Nephron (organoid): ENCODE results near the gene FECH.
A peak's percentile ranks its signal among the peaks of the same experiment; 100 is the strongest.

Experiments used
- H3K27ac Mint-ChIP-seq, 3 experiments: 2 replicates each; pipeline ENCODE4 v1.8.0; 2020; ENCODE audit warnings: mixed read lengths in 3 of 3, mild to moderate bottlenecking in 2 of 3, moderate library complexity in 1 of 3
- H3K27me3 Mint-ChIP-seq: 2 replicates; pipeline ENCODE4 v1.8.0; 2021; ENCODE audit warnings: low read depth, mild to moderate bottlenecking, moderate library complexity, mixed read lengths
- H3K36me3 Mint-ChIP-seq: 2 replicates; pipeline ENCODE4 v1.8.0; 2020; ENCODE audit warnings: low read depth, mixed read lengths
- H3K4me1 Mint-ChIP-seq: 2 replicates; pipeline ENCODE4 v1.8.0; 2020; ENCODE audit warnings: mixed read lengths
- H3K4me3 Mint-ChIP-seq, 3 experiments: 2 replicates each; pipeline ENCODE4 v1.8.0; 2020; ENCODE audit warnings: mild to moderate bottlenecking in 3 of 3, mixed read lengths in 3 of 3, moderate library complexity in 2 of 3
- H3K9me3 Mint-ChIP-seq: 2 replicates; pipeline ENCODE4 v1.8.0; 2020; ENCODE audit warnings: mixed read lengths
- CTCF ChIP-seq, 3 experiments: fragments of 200-600 bp; sonication (generic); IDR thresholded peaks; one replicate each; pipeline ENCODE4 v1.5.0; 2021; ENCODE audit warnings: antibody characterized with exemption in 3 of 3; ENCODE audit not compliant: unreplicated experiment in 3 of 3

Gene FECH

GRCh38 chr18:57561261-57561660 is 25.2 kb downstream of the FECH start:
- Mint-ChIP-seq H3K27me3 (no peaks in the 10 kb centered on the region), H3K36me3 (peaks cover 44% of the 10 kb centered on the region), H3K9me3 (no peaks in the 10 kb centered on the region), H3K4me1 (peaks cover 23% of the 10 kb centered on the region), H3K4me3 (no peak overlapping the region), H3K27ac (peak overlapping the region in 1 of 3 experiments; percentile 75)
- no peak for TF ChIP-seq CTCF (IDR thresholded peaks at IDR 0.05; ENCODE audit: unreplicated experiment in 3 of 3)

- no peak for TF ChIP-seq CTCF (IDR thresholded peaks at IDR 0.05; ENCODE audit: unreplicated experiment in 3 of 3)
- peak overlapping the region; percentile 30 to 77 (median 62) for H3K27ac Mint-ChIP-seq
- H3K36me3 Mint-ChIP-seq: peaks cover 48% of the 10 kb centered on the region
- H3K27me3 Mint-ChIP-seq: no peaks in the 10 kb centered on the region
- peaks cover 23% of the 10 kb centered on the region for H3K4me1 Mint-ChIP-seq
- H3K4me3 Mint-ChIP-seq: peak overlapping the region in 2 of 3 experiments; percentile 9 to 11
- H3K9me3 Mint-ChIP-seq: no peaks in the 10 kb centered on the region
Measured at GRCh38 chr18:57559314-57559713, 27.2 kb downstream of the FECH start.

- Mint-ChIP-seq H3K4me3 (no peak overlapping the region), H3K4me1 (peaks cover 12% of the 10 kb centered on the region), H3K27me3 (no peaks in the 10 kb centered on the region), H3K27ac (no peak overlapping the region), H3K9me3 (no peaks in the 10 kb centered on the region), H3K36me3 (peaks cover 50% of the 10 kb centered on the region)
- TF ChIP-seq CTCF (IDR thresholded peaks at IDR 0.05; ENCODE audit: unreplicated experiment in 3 of 3): no peak
Measured at GRCh38 chr18:57555134-57555533, 31.4 kb downstream of the FECH start.

- no peak for TF ChIP-seq CTCF (IDR thresholded peaks at IDR 0.05; ENCODE audit: unreplicated experiment in 3 of 3)
- no peak overlapping the region for H3K27ac Mint-ChIP-seq
- peaks cover 25% of the 10 kb centered on the region for H3K36me3 Mint-ChIP-seq
- H3K4me1 Mint-ChIP-seq: no peaks in the 10 kb centered on the region
- H3K9me3 Mint-ChIP-seq: no peaks in the 10 kb centered on the region
- H3K27me3 Mint-ChIP-seq: no peaks in the 10 kb centered on the region
- H3K4me3 Mint-ChIP-seq: no peak overlapping the region
Measured at GRCh38 chr18:57550510-57550909, 36.0 kb downstream of the FECH start.

- peaks cover 7% of the 10 kb centered on the region for H3K36me3 Mint-ChIP-seq
- H3K9me3 Mint-ChIP-seq: no peaks in the 10 kb centered on the region
- H3K27ac Mint-ChIP-seq: no peak overlapping the region
- no peak for TF ChIP-seq CTCF (IDR thresholded peaks at IDR 0.05; ENCODE audit: unreplicated experiment in 3 of 3)
- peaks cover 13% of the 10 kb centered on the region for H3K4me1 Mint-ChIP-seq
- H3K27me3 Mint-ChIP-seq: peaks cover 3% of the 10 kb centered on the region
- no peak overlapping the region for H3K4me3 Mint-ChIP-seq
Measured at GRCh38 chr18:57547260-57547659, 39.2 kb downstream of the FECH start.

- H3K9me3 Mint-ChIP-seq: no peaks in the 10 kb centered on the region
- H3K27me3 Mint-ChIP-seq: peaks cover 12% of the 10 kb centered on the region
- H3K4me3 Mint-ChIP-seq: no peak overlapping the region
- peaks cover 4% of the 10 kb centered on the region for H3K36me3 Mint-ChIP-seq
- H3K4me1 Mint-ChIP-seq: peaks cover 13% of the 10 kb centered on the region
- no peak overlapping the region for H3K27ac Mint-ChIP-seq
- no peak for TF ChIP-seq CTCF (IDR thresholded peaks at IDR 0.05; ENCODE audit: unreplicated experiment in 3 of 3)
Measured at GRCh38 chr18:57544936-57545660, 41.4 kb downstream of the FECH start.
